ENCODE data around the gene VPS72. TPM values are rescaled to one million over a fixed set of nuclear protein-coding genes. Genes with fewer than 3 reads are reported as not detected.

VPS72 gene
- total RNA-seq, 1 experiment from 2014 or later = 103 TPM

DNA sequence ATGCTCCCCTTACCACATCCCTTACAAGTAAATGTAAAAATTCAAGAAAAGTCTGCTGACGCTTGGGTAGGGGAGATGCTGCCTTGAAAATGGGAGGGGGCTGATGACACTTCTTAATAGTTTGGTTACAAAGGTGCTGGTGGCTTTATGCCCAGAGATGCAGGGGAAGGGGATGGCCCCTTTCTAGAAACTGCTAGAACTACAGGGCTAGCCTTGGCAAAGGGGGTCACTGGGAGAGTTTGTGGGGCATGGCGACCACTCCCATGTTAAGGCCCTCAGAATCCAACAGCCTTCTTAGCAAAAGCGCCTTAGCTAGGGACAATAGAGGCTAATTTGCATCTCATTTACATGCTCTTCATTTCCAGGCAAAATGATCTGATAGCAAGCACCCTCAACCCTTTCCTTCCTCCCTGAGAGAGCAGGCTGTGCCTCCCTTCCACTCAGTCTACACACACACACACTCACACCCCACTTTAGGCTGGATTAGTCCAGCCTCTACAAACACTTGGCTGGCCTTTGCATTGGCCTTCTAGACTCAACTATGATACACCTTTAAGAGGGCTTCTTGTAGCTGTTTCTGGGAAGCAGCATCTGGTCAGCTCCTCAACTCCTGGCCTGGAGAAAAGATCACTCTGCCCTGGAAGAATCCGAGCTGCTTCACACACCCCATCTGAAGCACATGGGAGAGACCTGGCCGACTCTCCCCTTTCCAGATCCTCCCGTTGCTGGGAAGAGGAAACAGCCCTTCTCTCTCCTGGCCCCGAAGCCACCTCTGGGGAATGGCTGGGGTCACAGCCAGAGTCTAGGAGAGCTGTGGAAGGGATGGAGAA is 45.3 kb downstream of the VPS72 start:
- H3K27me3 Mint-ChIP-seq (ENCODE audit: low read depth) = peaks cover 42% of the 10 kb centered on the region
- ATAC-seq = peak; percentile 2; the same call in 1 of the 2 replicates
- H3K27ac Mint-ChIP-seq = no peak overlapping the region
- no peak for DNase-seq (ENCODE audit: low spot score)
- no peaks in the 10 kb centered on the region for H3K9me3 Mint-ChIP-seq
- H3K4me3 Mint-ChIP-seq = peak overlapping the region; percentile 93
- H3K36me3 Mint-ChIP-seq = no peaks in the 10 kb centered on the region
- peaks cover 38% of the 10 kb centered on the region for H3K4me1 Mint-ChIP-seq
- ChIA-PET CTCF (interaction anchor here (1.0 to 4.5 kb wide), 7 partner anchors 10 to 97 kb away, joined by 3 to 63 read pairs (median 24); partner anchors contain the start of genes C1orf56, GABPB2 and TNFAIP8L2), POLR2A (interaction anchor here (0.7 to 2.5 kb wide), 5 partner anchors 9 to 137 kb away, joined by 3 to 11 read pairs (median 3); partner anchors contain the start of gene ZNF687)
- no peak for TF ChIP-seq EMX1 (CRISPR knock-in tag; IDR thresholded peaks at IDR 0.05)
- TF ChIP-seq ZNF121 (CRISPR knock-in tag; IDR thresholded peaks at IDR 0.05) = no peak
- no peak for TF ChIP-seq KAT7 (CRISPR knock-in tag; IDR thresholded peaks at IDR 0.05; ENCODE audit: borderline replicate concordance)
- TF ChIP-seq FOXK1 (CRISPR knock-in tag; IDR thresholded peaks at IDR 0.05) = no peak
- TF ChIP-seq SP1 (CRISPR knock-in tag; conservative IDR thresholded peaks at IDR 0.05) = no peak
- TF ChIP-seq FOXJ3 (CRISPR knock-in tag; IDR thresholded peaks at IDR 0.05; ENCODE audit: borderline replicate concordance) = no peak
- TF ChIP-seq ETV6 (CRISPR knock-in tag; IDR thresholded peaks at IDR 0.05) = no peak
- TF ChIP-seq, protein P1, sequence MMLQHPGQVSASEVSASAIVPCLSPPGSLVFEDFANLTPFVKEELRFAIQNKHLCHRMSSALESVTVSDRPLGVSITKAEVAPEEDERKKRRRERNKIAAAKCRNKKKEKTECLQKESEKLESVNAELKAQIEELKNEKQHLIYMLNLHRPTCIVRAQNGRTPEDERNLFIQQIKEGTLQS (CRISPR knock-in tag; conservative IDR thresholded peaks at IDR 0.05) = no peak
- TF ChIP-seq, protein P2, sequence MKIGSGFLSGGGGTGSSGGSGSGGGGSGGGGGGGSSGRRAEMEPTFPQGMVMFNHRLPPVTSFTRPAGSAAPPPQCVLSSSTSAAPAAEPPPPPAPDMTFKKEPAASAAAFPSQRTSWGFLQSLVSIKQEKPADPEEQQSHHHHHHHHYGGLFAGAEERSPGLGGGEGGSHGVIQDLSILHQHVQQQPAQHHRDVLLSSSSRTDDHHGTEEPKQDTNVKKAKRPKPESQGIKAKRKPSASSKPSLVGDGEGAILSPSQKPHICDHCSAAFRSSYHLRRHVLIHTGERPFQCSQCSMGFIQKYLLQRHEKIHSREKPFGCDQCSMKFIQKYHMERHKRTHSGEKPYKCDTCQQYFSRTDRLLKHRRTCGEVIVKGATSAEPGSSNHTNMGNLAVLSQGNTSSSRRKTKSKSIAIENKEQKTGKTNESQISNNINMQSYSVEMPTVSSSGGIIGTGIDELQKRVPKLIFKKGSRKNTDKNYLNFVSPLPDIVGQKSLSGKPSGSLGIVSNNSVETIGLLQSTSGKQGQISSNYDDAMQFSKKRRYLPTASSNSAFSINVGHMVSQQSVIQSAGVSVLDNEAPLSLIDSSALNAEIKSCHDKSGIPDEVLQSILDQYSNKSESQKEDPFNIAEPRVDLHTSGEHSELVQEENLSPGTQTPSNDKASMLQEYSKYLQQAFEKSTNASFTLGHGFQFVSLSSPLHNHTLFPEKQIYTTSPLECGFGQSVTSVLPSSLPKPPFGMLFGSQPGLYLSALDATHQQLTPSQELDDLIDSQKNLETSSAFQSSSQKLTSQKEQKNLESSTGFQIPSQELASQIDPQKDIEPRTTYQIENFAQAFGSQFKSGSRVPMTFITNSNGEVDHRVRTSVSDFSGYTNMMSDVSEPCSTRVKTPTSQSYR (CRISPR knock-in tag; IDR thresholded peaks at IDR 0.05) = no peak

DNA sequence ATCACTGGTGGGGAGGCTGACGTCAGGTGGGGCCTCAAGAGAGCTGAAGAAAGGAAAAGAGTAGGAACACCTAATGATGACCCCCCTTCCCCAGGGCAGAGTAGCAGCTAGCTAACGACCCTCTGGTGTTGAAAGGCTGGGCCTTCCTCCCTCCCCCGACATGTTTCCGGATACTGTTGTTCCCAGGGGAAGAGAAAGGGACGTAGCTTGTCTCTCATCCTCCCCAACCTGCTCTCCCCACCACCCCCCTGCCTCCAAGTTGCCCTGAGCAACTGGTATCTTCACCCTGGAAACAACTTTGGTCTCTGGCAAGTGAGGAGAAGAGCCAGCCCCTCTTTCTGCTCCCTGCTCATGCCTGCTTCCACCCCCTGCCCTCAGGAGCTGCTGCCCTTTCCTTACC is 46.0 kb downstream of the VPS72 start:
- H3K4me3 Mint-ChIP-seq = peak overlapping the region; percentile 93
- H3K4me1 Mint-ChIP-seq = peaks cover 38% of the 10 kb centered on the region
- peaks cover 40% of the 10 kb centered on the region for H3K27me3 Mint-ChIP-seq (ENCODE audit: low read depth)
- ChIA-PET POLR2A (interaction anchor here (0.7 to 2.5 kb wide), 3 partner anchors 8 to 13 kb away, joined by 3 to 11 read pairs (median 4); no protein-coding TSS in a partner anchor), CTCF (interaction anchor here (1.0 to 4.5 kb wide), 8 partner anchors 9 to 96 kb away, joined by 3 to 63 read pairs (median 24); partner anchors contain the start of genes C1orf56, GABPB2, LYSMD1 and TNFAIP8L2)
- ATAC-seq (no peak), DNase-seq (ENCODE audit: low spot score) (no peak)
- TF ChIP-seq, protein P3, sequence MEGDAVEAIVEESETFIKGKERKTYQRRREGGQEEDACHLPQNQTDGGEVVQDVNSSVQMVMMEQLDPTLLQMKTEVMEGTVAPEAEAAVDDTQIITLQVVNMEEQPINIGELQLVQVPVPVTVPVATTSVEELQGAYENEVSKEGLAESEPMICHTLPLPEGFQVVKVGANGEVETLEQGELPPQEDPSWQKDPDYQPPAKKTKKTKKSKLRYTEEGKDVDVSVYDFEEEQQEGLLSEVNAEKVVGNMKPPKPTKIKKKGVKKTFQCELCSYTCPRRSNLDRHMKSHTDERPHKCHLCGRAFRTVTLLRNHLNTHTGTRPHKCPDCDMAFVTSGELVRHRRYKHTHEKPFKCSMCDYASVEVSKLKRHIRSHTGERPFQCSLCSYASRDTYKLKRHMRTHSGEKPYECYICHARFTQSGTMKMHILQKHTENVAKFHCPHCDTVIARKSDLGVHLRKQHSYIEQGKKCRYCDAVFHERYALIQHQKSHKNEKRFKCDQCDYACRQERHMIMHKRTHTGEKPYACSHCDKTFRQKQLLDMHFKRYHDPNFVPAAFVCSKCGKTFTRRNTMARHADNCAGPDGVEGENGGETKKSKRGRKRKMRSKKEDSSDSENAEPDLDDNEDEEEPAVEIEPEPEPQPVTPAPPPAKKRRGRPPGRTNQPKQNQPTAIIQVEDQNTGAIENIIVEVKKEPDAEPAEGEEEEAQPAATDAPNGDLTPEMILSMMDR (IDR thresholded peaks at IDR 0.05) = no peak
- TF ChIP-seq ZNF416 (CRISPR knock-in tag; IDR thresholded peaks at IDR 0.05) = no peak
- TF ChIP-seq, protein P4, sequence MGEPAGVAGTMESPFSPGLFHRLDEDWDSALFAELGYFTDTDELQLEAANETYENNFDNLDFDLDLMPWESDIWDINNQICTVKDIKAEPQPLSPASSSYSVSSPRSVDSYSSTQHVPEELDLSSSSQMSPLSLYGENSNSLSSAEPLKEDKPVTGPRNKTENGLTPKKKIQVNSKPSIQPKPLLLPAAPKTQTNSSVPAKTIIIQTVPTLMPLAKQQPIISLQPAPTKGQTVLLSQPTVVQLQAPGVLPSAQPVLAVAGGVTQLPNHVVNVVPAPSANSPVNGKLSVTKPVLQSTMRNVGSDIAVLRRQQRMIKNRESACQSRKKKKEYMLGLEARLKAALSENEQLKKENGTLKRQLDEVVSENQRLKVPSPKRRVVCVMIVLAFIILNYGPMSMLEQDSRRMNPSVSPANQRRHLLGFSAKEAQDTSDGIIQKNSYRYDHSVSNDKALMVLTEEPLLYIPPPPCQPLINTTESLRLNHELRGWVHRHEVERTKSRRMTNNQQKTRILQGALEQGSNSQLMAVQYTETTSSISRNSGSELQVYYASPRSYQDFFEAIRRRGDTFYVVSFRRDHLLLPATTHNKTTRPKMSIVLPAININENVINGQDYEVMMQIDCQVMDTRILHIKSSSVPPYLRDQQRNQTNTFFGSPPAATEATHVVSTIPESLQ (CRISPR knock-in tag; IDR thresholded peaks at IDR 0.05) = no peak
- H3K9me3 Mint-ChIP-seq = no peaks in the 10 kb centered on the region
- peak overlapping the region; percentile 45; the same call in 1 of the 2 replicates for H3K27ac Mint-ChIP-seq
- no peaks in the 10 kb centered on the region for H3K36me3 Mint-ChIP-seq

DNA sequence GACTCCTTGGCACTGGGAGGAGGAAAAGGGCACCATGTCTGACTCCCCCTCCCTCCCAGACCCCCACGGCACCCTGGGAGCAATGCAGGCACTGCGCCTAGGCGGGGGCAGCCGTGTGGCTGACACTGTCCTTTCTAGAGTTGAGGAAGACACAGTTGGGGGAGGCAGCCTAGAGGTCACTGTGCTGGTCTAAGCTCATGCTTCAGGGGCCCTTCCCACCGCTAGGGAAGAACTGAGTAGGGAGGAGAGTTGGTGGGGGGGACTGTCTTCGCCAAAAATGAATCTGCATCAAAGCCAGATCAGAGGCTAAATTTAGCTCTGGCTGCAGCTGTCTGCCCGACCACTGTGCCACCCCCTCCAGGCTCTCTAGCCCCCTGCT is 47.0 kb downstream of the VPS72 start:
- H3K36me3 Mint-ChIP-seq = no peaks in the 10 kb centered on the region
- TF ChIP-seq MYBL2 (CRISPR knock-in tag; IDR thresholded peaks at IDR 0.05) (no peak), TP53 (CRISPR knock-in tag; IDR thresholded peaks at IDR 0.05) (no peak), OVOL2 (CRISPR knock-in tag; IDR thresholded peaks at IDR 0.05; ENCODE audit: borderline replicate concordance) (no peak)
- DNase-seq (ENCODE audit: low spot score) (no peak), ATAC-seq (no peak)
- H3K9me3 Mint-ChIP-seq = no peaks in the 10 kb centered on the region
- peaks cover 38% of the 10 kb centered on the region for H3K4me1 Mint-ChIP-seq
- H3K4me3 Mint-ChIP-seq = no peak overlapping the region
- H3K27me3 Mint-ChIP-seq (ENCODE audit: low read depth) = peaks cover 32% of the 10 kb centered on the region
- CTCF ChIA-PET = interaction anchor here (1.1 to 4.5 kb wide), 8 partner anchors 8 to 95 kb away, joined by 3 to 63 read pairs (median 24); partner anchors contain the start of genes C1orf56, GABPB2, LYSMD1 and TNFAIP8L2
- H3K27ac Mint-ChIP-seq = no peak overlapping the region
- POLR2A ChIA-PET = interaction anchor here (1.4 kb wide), 2 partner anchors 9 to 12 kb away, joined by 4 to 5 read pairs; no protein-coding TSS in a partner anchor
